HL-60/S4 treated with phorbol 12-myristate 13-acetate at 8.2 ng/mL for 4 days and 3 days (cell line): ENCODE measurements around the gene SCAMP2.

Experiments
- in situ Hi-C: fragments of 300-500 bp; cut with MboI; formaldehyde crosslinking; loops from 2 replicates; pipeline ENCODE4 v1.15.0; 2022; ENCODE audit warnings: low sequenced_read_pairs

The SCAMP2 gene

GRCh38 chr15:74839526-74840395 lies 33.4 kb downstream of the SCAMP2 start:
- in situ Hi-C loops, result no loop called here

- in situ Hi-C loops, result no loop called here
These were observed 34.2 kb downstream of the SCAMP2 start for GRCh38 chr15:74838746-74839525.

DNA sequence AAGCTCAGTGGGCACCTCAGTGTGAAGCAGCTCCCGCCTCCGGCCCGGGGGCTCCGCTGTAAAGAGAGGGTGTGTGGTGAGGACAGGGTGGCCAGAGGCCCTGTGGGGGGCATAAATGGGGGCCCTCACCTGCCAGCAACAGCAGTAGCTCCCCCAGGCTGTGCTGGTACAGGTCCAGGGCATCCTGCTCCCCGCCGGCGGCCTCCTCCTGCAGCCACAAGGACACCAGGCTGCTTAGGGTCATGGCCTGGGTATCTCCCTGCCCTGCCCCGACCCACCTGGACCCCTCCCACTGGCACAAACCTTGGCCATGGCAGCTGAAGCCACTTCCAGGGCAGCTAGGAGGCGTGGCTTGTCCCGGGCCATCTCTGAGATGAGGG lies 35.0 kb downstream of the SCAMP2 start:
- in situ Hi-C loops, result no loop called here

GRCh38 chr15:74837482-74838136 lies 35.6 kb downstream of the SCAMP2 start:
- in situ Hi-C loops, result no loop called here

- in situ Hi-C loops, result no loop called here
These were observed 36.3 kb downstream of the SCAMP2 start for GRCh38 chr15:74836846-74837245.

DNA sequence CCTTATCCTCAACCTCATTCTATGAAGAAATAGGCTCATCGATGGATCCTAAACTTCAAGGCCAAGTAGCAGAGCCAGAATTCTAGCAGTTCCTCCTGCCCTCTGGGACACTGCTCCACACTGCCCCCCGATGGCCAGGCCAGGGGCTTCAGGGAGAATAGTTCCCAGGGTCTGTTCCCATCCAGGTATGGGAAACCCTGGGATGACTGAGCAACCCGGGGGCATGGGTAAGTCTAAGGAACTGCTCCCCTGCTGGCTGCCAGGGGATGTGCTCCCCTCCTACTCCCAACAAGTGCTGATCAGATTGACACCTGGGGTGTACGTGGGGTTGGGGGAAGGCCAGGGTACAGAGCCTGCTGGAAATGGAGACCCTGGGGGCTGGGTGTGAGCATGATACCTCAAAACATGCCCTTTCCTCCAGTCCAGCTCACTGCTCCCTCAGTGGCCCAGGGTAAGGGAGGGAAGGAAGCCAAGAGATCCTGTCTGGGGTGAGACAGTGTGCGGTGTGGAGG lies 37.8 kb downstream of the SCAMP2 start:
- in situ Hi-C loops, result no loop called here

DNA sequence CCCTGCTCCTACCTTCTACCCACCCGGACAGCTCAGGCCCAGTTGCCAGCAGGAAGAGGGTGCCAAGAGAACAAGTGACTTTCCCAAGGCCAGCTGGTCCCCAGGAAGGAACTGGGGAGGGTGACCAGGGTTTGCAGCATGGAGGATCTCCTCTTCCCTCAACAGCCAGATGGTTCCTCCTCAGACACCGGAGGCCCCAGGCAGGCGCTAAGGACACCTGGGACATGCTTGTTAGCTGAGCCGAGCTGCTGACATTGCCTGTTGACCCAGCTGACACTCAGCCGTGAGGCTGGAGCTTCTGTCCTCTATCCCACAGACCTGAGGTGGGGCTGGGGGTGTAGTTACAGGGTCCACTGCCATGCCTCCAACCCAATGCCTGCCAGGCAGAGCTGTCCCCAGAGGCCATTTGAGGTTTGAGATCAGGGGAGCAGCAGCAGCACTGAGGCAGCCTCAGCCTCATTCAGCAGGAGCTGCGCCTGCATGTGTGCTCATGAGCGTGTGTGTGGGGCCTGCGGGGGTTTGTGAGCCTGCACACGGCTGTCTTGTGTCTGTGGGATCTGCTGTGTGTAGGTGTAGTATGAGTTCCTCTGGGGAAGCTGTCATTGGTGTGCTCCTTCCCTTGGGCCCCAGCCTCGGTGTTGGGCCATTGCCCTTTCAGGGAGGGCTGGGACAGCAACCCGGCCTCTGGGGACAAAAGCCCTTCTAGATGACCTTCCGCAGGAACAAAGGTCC lies 39.6 kb downstream of the SCAMP2 start:
- in situ Hi-C loops, result no loop called here

GRCh38 chr15:74832826-74833225 lies 40.3 kb downstream of the SCAMP2 start:
- in situ Hi-C loops, result no loop called here

DNA sequence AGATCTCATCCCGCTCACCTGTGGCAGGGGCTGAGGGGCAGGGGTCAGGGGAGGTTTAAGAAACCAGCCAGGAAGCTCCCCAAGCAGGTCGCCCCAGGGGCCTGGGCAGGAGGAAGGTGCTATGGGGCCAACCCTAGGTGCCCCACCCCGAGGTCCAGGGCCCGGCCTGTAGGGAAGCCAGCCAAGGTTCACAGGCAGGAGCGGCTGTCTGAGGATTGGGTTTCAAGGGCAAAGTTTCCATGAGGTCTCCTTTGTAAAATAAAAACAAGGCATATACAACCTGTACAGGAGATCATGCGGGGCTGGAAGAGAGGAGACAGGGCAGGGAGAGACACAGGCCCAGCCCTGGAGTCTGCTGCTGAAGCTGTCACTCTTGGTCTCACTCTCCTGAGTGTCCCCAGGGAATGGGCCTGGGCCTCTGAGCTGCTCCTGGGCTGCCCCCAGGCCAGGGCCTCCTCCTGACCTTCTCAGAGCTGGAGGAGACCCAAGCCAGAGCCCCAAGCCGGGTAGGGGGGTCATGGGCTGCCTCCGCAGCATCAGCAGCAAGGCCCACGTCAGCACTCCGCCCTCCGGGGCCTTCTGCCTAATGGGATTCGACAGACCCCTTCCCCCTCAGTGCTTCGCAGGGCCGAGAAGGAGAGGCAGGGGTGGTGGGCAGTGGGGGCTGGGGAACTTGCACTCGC lies 41.2 kb downstream of the SCAMP2 start:
- in situ Hi-C loops, result no loop called here

GRCh38 chr15:74830868-74831267 lies 42.3 kb downstream of the SCAMP2 start:
- in situ Hi-C loops, result no loop called here

DNA sequence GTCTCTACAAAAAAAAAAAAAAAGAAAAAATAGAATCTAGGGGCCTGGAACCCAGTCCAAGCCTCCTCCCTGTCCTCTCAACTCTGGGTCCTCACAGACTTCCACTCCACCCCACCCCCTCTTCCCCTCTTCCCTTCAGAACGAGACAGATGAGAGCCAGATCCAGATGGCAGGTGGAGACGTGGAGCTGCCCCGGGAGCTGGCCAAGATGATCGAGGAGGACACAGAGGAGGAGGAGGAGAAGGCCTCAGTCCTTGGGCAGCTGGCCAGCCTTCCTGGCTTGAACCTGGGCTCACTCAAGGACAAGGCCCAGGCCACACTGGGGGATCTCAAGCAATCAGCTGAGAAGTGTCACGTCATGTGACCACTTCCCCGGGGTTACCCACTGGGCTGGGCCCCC lies 43.2 kb downstream of the SCAMP2 start:
- in situ Hi-C loops, result no loop called here

DNA sequence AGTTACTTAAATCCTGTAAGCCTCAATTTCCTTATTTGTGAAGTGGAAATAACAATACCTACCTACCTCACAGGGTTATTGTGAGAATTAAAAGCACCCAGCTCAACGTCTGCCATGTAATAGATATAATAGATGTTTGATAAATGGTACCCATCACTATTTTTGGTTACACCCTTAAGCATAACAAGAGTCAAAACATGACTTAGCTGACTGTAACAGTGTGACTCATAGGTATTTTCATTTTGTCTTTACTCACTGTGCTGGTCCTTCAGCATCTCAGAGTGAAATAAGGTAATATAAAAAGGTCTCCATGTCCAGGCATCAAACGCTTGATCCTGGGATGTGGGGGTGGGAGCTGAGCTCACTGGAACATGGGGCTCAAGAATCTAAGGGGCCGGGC lies 43.7 kb downstream of the SCAMP2 start:
- in situ Hi-C loops, result no loop called here

DNA sequence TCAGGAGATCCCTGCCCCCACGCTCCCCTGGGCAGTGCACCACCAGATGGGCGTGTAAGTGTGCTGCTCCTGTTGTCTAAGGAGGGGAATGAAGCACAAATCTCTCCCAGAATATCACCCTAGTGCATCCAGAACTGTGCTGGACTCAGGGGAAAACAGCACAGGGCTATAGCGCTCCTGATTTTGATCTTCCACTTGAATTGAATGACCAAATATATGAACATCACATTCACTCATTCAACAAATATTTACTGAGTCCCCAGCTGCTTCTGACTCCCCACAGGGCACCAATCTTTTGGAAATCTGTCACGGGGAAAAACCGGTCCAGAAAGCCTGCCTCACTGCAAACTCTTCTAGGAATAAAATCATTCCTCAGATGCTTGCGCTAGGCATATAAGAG lies 44.3 kb downstream of the SCAMP2 start:
- in situ Hi-C loops, result no loop called here

GRCh38 chr15:74827614-74828013 lies 45.6 kb downstream of the SCAMP2 start:
- in situ Hi-C loops, result no loop called here

- in situ Hi-C loops, result no loop called here
These were observed 46.2 kb downstream of the SCAMP2 start for GRCh38 chr15:74826921-74827320.

DNA sequence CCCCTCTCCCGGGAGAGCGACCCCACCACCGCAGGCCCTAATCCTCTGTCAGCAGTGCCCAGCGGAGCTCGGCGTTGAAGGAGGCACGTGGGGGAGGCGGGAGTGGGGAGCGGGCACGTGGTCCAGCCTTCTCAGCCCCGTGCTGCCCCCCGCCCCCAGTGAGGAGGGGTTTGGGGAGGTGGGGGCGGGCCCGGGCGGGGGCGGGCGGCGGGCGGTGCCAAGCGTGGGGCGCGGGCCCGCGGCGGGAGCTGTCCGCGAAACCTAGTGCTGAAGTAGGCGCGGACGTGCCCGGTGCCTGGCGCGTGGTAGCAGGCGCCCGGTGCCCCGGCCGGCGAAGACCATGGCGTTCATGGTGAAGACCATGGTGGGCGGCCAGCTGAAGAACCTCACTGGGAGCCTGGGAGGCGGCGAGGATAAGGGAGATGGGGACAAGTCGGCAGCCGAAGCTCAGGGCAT lies 46.8 kb downstream of the SCAMP2 start, which contains the start of gene CPLX3:
Gene CPLX3 (plus strand): TSS at position 264 of the 456 bp plus-strand sequence. CDS start 77 bp downstream, at position 341.
- in situ Hi-C loops, result no loop called here

DNA sequence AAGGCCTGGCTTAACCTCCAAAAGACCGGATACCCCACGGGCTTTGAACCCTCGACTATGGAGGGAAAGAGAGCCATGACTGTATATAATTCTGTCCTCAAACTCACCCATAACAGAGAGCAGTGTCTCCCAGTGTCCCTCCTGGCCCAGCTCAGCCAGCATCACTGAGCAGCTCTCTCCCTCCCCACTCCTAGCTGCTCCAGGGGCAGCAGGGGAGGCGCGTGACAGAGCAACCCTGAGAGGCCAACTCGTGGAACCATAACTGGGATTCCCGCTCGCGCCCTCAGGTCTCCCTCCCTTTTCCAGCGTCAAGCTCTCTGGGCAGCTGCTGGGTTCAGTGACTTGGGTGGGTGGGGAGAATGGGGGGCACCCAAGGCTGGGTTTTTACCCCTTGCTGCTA lies 47.3 kb downstream of the SCAMP2 start:
- in situ Hi-C loops, result no loop called here

DNA sequence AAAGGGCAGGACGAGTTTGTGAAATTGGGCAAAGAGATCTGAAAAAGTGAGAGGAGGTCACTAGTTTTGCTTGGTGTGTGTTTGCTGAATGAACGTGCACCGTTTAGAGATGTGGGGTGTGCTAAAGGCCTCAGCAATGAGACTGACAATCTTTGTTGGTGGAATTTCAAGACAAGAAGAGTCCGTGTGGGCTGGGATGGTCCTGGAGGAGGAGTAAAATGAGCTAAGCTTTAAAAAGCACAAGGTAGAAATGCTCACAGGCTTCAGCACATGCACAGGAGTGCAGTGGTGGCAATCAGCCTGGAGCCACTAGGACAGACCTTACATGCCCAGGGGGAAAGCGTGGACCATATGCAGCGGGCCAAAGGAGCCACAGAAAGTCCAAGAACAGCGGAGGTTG lies 48.2 kb downstream of the SCAMP2 start:
- in situ Hi-C loops, result no loop called here

- in situ Hi-C loops, result no loop called here
These were observed 49.8 kb downstream of the SCAMP2 start for GRCh38 chr15:74823324-74823723.

GRCh38 chr15:74822233-74822632 lies 50.9 kb downstream of the SCAMP2 start:
- in situ Hi-C loops, result no loop called here
